PC-9 (cell line): ENCODE data around the gene SARS1. TPM values are rescaled to one million over a fixed set of nuclear protein-coding genes. Genes with fewer than 3 reads are reported as not detected.

Experiments used
- BruUV-seq: library from RNA; stranded (reverse); fragments of 400-500 nt; replicated peaks from 2 replicates; lab custom pipeline; 2021; lab: Mats Ljungman, UMichigan
- CTCF ChIA-PET: fragments of 300-600 bp; sonication (Branson Sonifier 250); formaldehyde crosslinking; loops from one replicate; lab custom pipeline; 2022; ENCODE audit warnings: antibody characterized with exemption; lab: Charles Lee
- POLR2A ChIA-PET: fragments of 300-600 bp; sonication (Branson Sonifier 250); formaldehyde crosslinking; loops from one replicate; lab custom pipeline; 2022; ENCODE audit warnings: antibody characterized with exemption; ENCODE audit not compliant: unreplicated experiment; lab: Charles Lee
- DNase-seq, 2 experiments: peaks; one replicate each; pipeline versions ENCODE4 v3.0.0 to v3.0.0-alpha.2; 2015 to 2022; ENCODE audit warnings: mixed read lengths in 1 of 2
- H2AFZ ChIP-seq: fragments of 200-600 bp; sonication (generic); 2 replicates; pipeline ENCODE4 v1.8.1; 2017; ENCODE audit warnings: antibody characterized with exemption
- H3F3A ChIP-seq: fragments of 200-600 bp; sonication (generic); 2 replicates; pipeline ENCODE4 v1.8.1; 2017; ENCODE audit warnings: antibody characterized with exemption, mild to moderate bottlenecking, low read depth; ENCODE audit not compliant: insufficient read depth
- H3K27ac ChIP-seq: fragments of 200-600 bp; sonication (generic); 2 replicates; pipeline ENCODE4 v1.6.1; 2016; ENCODE audit warnings: mixed run types
- H3K27me3 ChIP-seq: fragments of 200-600 bp; sonication (generic); 2 replicates; pipeline ENCODE4 v1.6.1; 2016; ENCODE audit warnings: low read depth, mixed run types; ENCODE audit not compliant: insufficient read depth
- H3K36me3 ChIP-seq: fragments of 200-600 bp; sonication (generic); 2 replicates; pipeline ENCODE4 v1.6.1; 2016; ENCODE audit warnings: low read depth, mixed run types
- H3K4me1 ChIP-seq: fragments of 200-600 bp; sonication (generic); replicated peaks from 2 replicates; pipeline ENCODE4 v1.6.1; 2016; ENCODE audit warnings: mixed run types; ENCODE audit not compliant: insufficient read depth
- H3K4me2 ChIP-seq: fragments of 200-600 bp; sonication (generic); 2 replicates; pipeline ENCODE4 v1.6.1; 2017; ENCODE audit warnings: mixed run types
- H3K4me3 ChIP-seq: fragments of 200-600 bp; sonication (generic); 2 replicates; pipeline ENCODE4 v1.6.1; 2016; ENCODE audit warnings: mixed run types
- H3K79me2 ChIP-seq: fragments of 200-600 bp; sonication (generic); 2 replicates; pipeline ENCODE4 v1.6.1; 2017; ENCODE audit warnings: low read depth, mixed run types
- H3K9me2 ChIP-seq: fragments of 200-600 bp; sonication (generic); 2 replicates; pipeline ENCODE4 v1.8.1; 2017; ENCODE audit warnings: mild to moderate bottlenecking; ENCODE audit not compliant: insufficient read depth
- H3K9me3 ChIP-seq: fragments of 200-600 bp; sonication (generic); 2 replicates; pipeline ENCODE4 v1.8.1; 2016; ENCODE audit warnings: low read depth; ENCODE audit not compliant: insufficient read depth
- H4K20me1 ChIP-seq: fragments of 200-600 bp; sonication (generic); 2 replicates; pipeline ENCODE4 v1.8.1; 2017; ENCODE audit not compliant: insufficient read depth
- CTCF ChIP-seq: fragments of 200-600 bp; sonication (generic); conservative IDR thresholded peaks from 2 replicates; pipeline ENCODE4 v1.6.1; 2017; ENCODE audit warnings: mixed run types, antibody characterized with exemption, mild to moderate bottlenecking, moderate library complexity
- EZH2 ChIP-seq: fragments of 200-600 bp; sonication (generic); IDR thresholded peaks from 2 replicates; pipeline ENCODE4 v1.8.0; 2017; ENCODE audit warnings: antibody characterized with exemption, low read depth
- intact Hi-C: fragments of 100-400 bp; cut with micrococcal nuclease; formaldehyde crosslinking; loops from one replicate; pipeline ENCODE4 v1.10.0; 2022; ENCODE audit not compliant: unreplicated experiment
- total RNA-seq: library from RNA; stranded (reverse); gene quantifications from 2 replicates; pipeline ENCODE4 v1.2.3, GENCODE V29; 2021

The SARS1 gene
- total RNA-seq, 1 experiment from 2014 or later = 206 TPM

GRCh38 chr1:109248444-109248796 lies 34.7 kb downstream of the SARS1 start:
- Histone ChIP-seq H3K79me2 (no peaks in the 10 kb centered on the region), H3K9me2 (no peaks in the 10 kb centered on the region), H3K9me3 (no peaks in the 10 kb centered on the region), H3F3A (no peaks in the 10 kb centered on the region), H3K27ac (no peak overlapping the region), H3K4me3 (no peak overlapping the region), H4K20me1 (no peaks in the 10 kb centered on the region), H3K36me3 (no peaks in the 10 kb centered on the region), H3K4me2 (no peak overlapping the region), H3K4me1 (peaks cover 12% of the 10 kb centered on the region), H2AFZ (no peak overlapping the region), H3K27me3 (no peaks in the 10 kb centered on the region)
- CTCF ChIA-PET = no interaction called here
- DNase-seq = no peak
- no peak for TF ChIP-seq EZH2
- TF ChIP-seq CTCF = no peak
- POLR2A ChIA-PET = no interaction called here
- intact Hi-C loops = no loop called here
- BruUV-seq = no TSS peak

GRCh38 chr1:109248797-109249629 lies 35.3 kb downstream of the SARS1 start, which contains the start of gene CELSR2:
CELSR2 (plus strand) TSS chr1:109249539; CDS start chr1:109250080, 541 bp downstream.
- peak; percentile 59 to 69 for DNase-seq
- ChIA-PET POLR2A (interaction anchor here (0.5 to 1.2 kb wide), 3 partner anchors 8 to 35 kb away, joined by 3 read pairs; partner anchors contain the start of gene SARS1), CTCF (no interaction called here)
- H3F3A ChIP-seq = no peaks in the 10 kb centered on the region
- no peaks in the 10 kb centered on the region for H3K79me2 ChIP-seq
- intact Hi-C loops = loop anchor here (1.0 kb wide), 1 partner anchor 9 kb away; no protein-coding TSS in a partner anchor
- no peak within 1 kb of the TSS for H3K27ac ChIP-seq
- H4K20me1 ChIP-seq = no peaks in the 10 kb centered on the region
- BruUV-seq = no TSS peak
- H2AFZ ChIP-seq = peak within 1 kb of the TSS; percentile 70
- H3K4me1 ChIP-seq = peaks cover 16% of the 10 kb centered on the region
- H3K27me3 ChIP-seq = no peaks in the 10 kb centered on the region
- no peaks in the 10 kb centered on the region for H3K9me2 ChIP-seq
- TF ChIP-seq CTCF (no peak), EZH2 (no peak)
- H3K9me3 ChIP-seq = no peaks in the 10 kb centered on the region
- peak within 1 kb of the TSS; percentile 88 for H3K4me2 ChIP-seq
- H3K36me3 ChIP-seq = no peaks in the 10 kb centered on the region
- H3K4me3 ChIP-seq = peak within 1 kb of the TSS; percentile 58; the same call in 1 of the 2 replicates

GRCh38 chr1:109249654-109250401 lies 36.1 kb downstream of the SARS1 start:
- no peak overlapping the region for H2AFZ ChIP-seq
- CTCF ChIA-PET = interaction anchor here (0.6 kb wide), 2 partner anchors 160 to 538 kb away, joined by 3 read pairs; no protein-coding TSS in a partner anchor

More at GRCh38 chr1:109249654-109250401, 36.1 kb downstream of the SARS1 start:
- Histone ChIP-seq H3F3A (no peaks in the 10 kb centered on the region), H3K4me1 (peaks cover 24% of the 10 kb centered on the region), H3K9me2 (no peaks in the 10 kb centered on the region), H3K36me3 (no peaks in the 10 kb centered on the region), H3K4me3 (peak overlapping the region; percentile 58; the same call in 1 of the 2 replicates), H3K27ac (no peak overlapping the region), H4K20me1 (no peaks in the 10 kb centered on the region), H3K4me2 (peak overlapping the region; percentile 88), H3K9me3 (no peaks in the 10 kb centered on the region), H3K79me2 (no peaks in the 10 kb centered on the region), H3K27me3 (no peaks in the 10 kb centered on the region)
- BruUV-seq = no TSS peak
- TF ChIP-seq CTCF (no peak), EZH2 (no peak)
- intact Hi-C loops = loop anchor here (1.0 kb wide), 1 partner anchor 10 kb away; no protein-coding TSS in a partner anchor
- DNase-seq = no peak
- POLR2A ChIA-PET = interaction anchor here (0.5 to 1.2 kb wide), 4 partner anchors 8 to 46 kb away, joined by 3 to 7 read pairs (median 4); partner anchors contain the start of gene SARS1
